Activated T-cell treated with anti-CD3 and anti-CD28 coated beads, Interleukin-2, amount 50 U/mL, for 72 hours (primary cell): ENCODE measurements around the gene CLCN6. TPM values are rescaled to one million over a fixed set of nuclear protein-coding genes. Genes with fewer than 3 reads are reported as not detected.

Source experiments
- total RNA-seq, 2 donors: library from RNA; stranded (reverse); gene quantifications; one replicate each; pipeline ENCODE4 v1.2.3, GENCODE V29; 2022

Gene CLCN6
- total RNA-seq, 2 donors from 2014 or later, result 8.2 to 9.3 TPM

Other genes starting within 250 kb of the CLCN6 start
- 1 to 10 TPM; 1.9 to 3.9 TPM for gene FBXO2, start 151.8 kb upstream of the CLCN6 start, total RNA-seq
- gene FBXO44, start 151.3 kb upstream of the CLCN6 start, total RNA-seq, result 10 to 100 TPM; 24.8 to 30.3 TPM
- gene FBXO6, start 142.0 kb upstream of the CLCN6 start, total RNA-seq, result 10 to 100 TPM; 10.9 to 11.3 TPM
- gene MAD2L2, start 125.0 kb upstream of the CLCN6 start, total RNA-seq, result 10 to 100 TPM; 76.5 to 78.7 TPM
- under 1 TPM; 0.12 to 0.30 TPM for gene DRAXIN, start 114.5 kb upstream of the CLCN6 start, total RNA-seq
- 10 to 100 TPM; 12.6 to 13.4 TPM for gene AGTRAP, start 70.1 kb upstream of the CLCN6 start, total RNA-seq
- gene C1orf167, start 44.0 kb upstream of the CLCN6 start, total RNA-seq, result under 1 TPM in 1 of 2 donors, not detected in 1; 0.41 TPM
- 10 to 100 TPM; 16.0 to 18.7 TPM for gene MTHFR, start 227 bp upstream of the CLCN6 start, total RNA-seq
- not detected for gene NPPA, start 41.6 kb downstream of the CLCN6 start, total RNA-seq
- gene NPPB, start 52.8 kb downstream of the CLCN6 start, total RNA-seq, result not detected
- 10 to 100 TPM; 25.3 to 26.9 TPM for gene KIAA2013, start 120.2 kb downstream of the CLCN6 start, total RNA-seq
- 10 to 100 TPM; 13.5 to 13.6 TPM for gene PLOD1, start 128.5 kb downstream of the CLCN6 start, total RNA-seq
- gene MFN2, start 174.3 kb downstream of the CLCN6 start, total RNA-seq, result 10 to 100 TPM; 54.8 to 66.1 TPM
- 10 to 100 TPM; 67.3 to 80.3 TPM for gene MIIP, start 213.3 kb downstream of the CLCN6 start, total RNA-seq